HG03108 (cell line): Measurements from ENCODE around the gene PRR33.

Source experiments
- ATAC-seq: cut with Tn5 transposase; IDR thresholded peaks from one replicate; pipeline ENCODE4 v1.9.1; 2021; ENCODE audit warnings: moderate library complexity; ENCODE audit not compliant: unreplicated experiment

Gene PRR33

DNA sequence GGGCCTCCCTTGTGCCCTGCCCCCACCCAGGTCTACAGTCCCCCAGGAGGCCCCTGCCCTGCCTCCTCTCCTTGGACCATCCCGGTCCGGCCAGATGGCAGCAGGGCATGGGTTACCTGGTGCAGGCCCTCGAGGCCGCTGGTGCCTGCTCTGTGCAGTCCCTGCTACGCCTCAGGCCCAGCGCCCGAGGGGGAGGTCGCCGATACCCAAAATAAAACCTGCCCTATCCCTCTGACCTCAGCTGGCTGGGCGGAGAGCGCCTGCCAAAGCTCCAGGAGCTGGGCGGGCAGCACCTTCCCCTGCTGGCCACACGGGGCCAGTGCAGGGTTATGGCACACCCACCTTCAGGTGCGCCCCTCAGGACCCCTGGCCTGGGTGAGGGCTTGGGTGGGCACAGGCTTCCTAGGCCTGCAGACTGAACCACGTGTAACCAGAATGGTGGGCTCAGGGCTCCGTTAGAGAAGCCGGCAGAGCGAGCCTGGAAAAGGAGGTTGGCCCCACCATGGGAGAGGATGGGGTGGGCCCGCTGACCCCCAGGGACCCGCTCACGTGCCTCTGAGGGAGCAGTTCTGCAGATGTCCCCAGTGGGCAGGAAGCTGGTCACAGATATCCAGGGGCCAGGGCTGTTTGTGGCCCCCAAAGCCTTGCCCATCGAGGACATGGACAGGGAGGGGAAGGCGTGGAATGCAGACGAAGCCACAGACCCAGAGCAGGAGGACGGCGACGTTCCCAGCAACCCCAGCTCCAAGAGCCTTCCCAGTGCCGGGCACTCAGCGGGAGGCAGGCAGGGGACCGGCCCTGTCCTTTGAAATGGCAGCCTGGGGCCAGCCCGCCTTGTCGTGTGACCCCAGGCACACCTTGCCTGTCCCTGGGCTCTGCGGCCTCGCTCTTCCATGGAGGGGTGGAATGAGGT lies 26.1 kb upstream of the PRR33 start:
- no peak for ATAC-seq

DNA sequence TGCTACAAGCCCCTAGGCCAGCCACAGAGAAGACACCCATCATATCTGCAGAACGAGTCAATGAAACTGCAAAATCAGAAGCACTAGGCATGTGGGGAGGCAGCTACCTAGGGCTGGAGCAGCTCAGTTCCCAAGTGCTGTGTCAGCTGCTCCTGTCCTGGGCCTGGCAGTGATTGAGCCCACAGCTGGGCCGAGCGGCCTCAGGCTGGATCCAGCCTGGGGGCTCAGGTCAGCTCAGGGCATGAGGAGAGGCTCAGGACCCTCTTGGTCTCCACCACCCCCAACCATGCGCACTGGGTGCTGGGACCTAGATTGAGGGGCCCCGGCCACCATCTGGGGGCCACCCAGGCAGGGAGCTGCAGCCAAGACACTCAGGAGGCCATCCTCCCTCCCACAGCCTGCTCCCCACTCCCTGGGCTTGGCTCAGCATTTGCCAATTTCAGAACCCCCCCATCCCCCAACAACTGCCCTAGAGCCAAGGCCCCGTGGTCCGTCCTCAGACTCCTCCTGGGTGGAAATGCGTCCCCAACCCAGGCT lies 25.4 kb upstream of the PRR33 start:
- no peak for ATAC-seq

DNA sequence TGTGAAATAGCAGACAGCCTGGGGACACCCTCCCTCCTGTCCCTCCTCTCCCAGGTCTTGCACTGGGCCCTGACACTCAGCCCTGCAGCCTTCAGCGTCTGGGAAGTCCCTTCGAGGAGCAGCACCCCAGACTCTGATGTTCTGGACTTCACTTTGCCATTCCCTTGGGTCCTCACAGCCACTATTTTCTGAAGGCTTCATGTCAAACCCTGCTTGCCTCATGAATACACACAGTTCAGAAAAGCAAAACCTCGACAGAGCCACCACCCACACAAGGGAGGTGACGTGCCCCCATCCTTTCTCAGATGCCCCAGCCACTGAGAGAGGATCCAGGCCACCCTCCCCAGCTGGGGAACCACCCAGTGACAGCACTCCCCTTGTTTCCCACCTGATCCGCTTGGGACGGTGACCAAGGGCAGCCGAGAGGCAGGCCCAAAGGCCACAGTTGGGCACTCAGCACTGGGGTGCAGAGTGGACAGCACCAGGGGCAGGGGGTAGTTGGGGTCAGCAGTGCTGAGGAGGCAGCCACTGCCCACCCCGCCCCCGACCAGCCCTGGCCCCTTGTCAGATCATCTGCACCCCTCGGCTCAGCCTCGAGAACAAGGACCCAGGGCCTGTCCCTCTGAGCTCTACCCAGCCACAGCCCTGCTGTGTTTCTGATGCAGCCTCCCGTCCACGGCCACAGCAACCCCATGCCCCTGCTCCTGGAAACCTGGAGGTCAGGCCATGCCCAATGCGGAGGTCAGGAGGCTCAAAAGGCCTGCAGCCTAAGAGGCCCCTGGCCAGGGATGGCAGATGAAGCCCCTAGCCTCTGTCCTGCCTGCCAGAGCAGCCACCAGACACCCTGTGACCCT lies 24.7 kb upstream of the PRR33 start:
- ATAC-seq, result no peak

DNA sequence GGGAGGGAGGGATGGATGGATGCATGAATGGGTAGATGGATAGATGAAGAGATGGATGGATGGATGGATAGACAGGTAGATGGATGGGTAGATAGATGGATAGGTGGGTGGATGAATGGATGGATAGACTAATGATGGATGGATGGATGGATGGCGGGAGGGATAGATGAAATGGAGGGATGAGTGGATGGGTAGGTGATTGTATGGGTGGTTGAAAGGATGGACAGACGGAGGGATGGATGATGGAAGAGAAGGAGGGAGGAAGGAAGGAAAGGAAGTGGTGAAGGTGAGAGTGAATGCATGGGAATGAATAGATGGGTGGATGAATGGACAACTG lies 24.1 kb upstream of the PRR33 start:
- no peak for ATAC-seq

DNA sequence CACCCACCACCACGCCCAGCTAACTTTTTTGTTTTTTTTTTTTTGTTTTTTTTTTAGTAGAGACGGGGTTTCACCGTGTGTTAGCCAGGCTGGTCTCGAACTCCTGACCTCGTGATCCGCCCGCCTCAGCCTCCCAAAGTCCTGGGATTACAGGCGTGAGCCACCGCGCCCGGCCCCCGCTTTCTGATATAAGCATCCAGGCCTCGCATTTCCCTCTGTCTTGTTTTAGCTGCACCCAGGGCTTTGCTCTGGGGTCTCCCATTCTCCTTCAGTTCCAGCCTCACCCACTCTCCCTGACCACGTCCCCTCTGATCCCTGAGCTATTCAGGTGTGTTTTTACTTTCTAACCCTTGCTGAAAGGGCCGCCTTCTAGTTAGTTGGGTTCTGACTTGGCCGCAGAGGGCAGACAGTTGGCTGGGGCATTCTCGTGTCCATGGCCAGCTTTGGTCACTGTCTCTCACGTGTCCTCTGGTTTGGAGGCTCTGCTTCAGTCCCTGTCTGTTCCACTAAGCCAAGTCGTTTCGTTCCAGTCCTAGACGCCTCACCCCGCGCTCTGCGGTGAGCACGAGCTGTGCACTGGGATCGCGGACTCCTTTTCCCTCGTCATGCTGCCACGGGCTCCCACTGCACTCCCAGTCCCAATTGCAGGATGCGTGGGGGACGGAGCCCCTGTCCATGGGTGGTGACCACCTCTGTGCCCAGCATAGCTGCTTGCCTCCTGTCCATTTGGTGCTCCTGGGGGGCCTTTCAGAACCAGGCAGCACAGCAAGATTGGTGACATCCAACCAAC lies 21.8 kb upstream of the PRR33 start:
- no peak for ATAC-seq

DNA sequence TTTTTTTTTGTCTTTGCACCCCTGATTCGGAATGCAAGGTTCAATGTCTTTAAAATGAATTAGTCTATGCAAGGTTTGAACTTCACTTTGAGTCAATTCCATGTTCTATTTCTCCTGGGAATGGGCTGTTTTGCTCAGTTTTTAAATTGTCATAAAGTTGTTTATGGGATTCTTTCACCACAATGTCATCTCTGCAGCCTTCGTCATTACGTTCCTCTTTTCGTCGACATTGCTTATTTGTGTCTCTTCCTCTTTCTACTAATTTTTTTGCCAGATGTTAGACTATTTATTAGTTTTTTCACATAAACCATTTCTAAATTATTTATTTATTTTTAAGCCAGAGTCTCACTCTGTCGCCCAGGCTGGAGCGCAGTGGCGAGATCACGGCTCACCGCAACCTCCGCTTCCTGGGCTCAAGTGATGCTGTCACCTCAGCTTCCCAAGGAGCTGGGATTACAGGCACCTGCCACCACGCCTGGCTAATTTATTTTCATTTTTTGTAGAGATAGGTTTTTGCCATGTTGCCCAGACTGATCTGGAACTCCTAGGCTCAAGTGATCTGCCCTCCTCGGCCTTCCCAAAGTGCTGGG lies 20.7 kb upstream of the PRR33 start:
- ATAC-seq, result no peak

DNA sequence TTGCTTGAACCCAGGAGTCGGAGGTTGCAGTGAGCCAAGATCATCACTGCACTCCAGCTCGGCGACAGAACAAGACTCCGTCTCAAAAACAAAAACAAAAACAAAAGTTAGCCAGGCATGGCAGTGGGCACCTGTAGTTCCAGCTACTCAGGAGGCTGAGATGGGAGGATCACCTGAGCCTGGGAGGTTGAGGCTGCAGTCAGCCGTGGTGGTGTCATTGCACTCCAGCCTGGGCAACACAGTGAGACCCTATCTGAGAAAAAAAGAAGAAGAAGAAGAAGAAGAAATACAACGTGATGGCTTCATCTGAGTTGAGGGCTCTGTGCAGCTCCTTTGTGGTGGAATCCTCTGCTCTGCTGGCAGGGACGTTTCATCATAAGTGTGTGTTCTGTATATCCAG lies 17.8 kb upstream of the PRR33 start:
- ATAC-seq, result no peak

DNA sequence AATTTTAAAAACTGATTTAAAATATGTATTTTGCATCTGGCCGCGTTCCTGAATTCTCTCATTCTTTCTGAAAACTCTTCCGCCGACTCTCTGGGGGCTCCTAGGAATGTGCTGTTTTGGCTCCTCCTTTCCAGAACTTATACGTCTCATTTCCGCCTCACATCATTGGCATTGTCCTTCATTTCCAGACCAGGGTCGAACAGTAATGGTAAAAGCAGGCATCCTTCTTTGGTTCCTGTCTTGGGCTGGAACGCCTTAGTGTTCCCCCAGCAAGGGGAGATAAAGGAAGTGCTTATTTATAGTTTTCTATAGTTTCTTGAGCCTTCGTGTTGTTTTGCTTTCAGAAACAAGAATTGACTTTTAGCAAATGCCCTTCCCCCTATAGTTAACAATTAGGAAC lies 16.9 kb upstream of the PRR33 start:
- no peak for ATAC-seq

DNA sequence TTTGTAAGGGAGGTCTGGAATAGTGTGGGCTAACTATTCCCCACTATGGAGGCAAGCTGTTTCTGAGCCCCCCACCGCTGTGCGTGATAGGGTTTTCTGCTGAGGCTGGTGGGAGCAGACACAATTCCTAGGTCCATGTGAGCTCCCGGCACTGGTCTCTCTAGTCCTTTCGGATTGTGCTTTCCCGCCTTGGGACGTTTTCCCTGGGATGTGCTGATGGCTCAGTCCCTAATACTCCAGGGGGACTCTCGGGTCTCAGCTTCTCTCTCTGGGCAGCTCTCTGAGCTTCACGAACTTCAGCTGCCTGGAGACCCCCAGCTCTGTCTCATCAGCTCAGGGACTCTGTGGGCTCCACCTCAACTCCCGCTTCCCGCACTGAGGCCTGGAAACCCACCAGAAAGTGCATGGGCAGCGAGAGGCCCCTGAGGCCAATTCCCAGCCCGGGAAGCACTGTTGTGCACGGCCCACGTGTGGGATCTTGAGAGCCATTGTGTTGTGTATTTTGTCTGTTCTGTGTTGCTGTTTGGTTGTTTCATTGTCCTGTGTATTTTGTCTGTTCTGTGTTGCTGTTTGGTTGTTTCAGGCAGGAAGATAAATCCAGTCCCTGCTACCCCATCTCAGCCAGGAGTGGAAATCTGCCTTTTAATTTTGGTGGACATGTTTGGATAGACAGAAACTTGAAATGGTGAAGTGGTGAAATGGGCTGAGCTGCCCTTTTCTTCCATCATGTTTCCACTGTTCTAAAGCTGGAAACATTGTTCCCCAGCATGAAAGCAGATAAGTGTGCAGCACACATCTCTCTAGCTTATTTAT lies 15.1 kb upstream of the PRR33 start:
- ATAC-seq, result no peak

DNA sequence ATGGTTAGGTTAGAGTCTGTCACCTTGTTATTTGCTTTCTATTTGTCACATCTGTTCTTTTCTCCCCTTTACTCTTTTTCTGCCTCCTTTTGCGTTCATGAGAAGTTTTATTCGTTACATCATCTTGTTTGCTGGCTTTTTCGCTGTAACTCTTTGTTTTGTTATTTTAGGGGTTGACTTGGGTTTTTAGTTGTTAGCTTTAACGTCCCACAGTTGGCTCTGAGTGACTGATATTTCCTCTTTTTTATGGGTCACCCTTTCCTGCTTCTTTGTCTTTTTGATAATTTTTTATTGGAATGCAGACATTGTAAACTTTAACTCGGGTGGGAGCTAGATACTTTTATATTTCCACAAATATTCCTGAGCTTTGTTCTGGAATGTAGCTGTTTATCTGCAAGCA lies 14.5 kb upstream of the PRR33 start:
- ATAC-seq, result no peak

DNA sequence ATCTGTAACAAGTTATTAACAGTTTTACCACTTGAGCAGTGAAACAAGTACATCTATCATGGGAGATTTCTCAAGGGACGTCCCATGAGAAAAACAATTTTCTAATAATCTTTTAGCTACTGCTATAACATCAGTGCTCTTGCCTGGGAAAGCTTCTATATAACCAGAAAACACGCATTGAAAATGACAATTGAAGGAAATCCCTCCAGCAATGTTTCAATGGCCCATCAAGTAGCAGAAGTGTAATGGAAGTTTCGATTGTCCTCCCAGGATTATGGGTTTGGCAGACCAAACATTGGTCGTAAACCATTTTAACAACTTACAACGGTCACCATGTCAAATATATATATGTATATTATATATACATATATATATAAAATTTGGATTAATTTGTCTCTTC lies 8.0 kb upstream of the PRR33 start:
- no peak for ATAC-seq

DNA sequence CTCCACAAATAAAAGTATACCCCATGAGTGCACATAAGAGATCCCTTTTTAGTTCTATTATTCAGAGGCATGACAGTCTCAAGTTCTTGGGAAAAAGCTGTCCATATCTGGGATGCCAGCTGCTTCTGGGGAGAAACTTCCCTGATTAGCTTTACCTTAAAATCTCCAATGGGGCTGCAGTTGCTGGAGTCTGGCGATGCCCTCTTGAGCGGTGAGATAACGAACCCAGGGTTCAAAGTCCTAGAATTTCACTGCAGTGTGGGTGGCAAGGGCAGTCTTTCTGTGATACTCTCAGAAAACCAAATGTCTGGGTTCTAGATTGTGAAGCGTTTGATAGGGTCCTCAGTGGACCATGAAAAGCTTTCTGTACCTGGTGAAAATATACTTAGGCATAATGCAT lies 7.4 kb upstream of the PRR33 start:
- no peak for ATAC-seq

DNA sequence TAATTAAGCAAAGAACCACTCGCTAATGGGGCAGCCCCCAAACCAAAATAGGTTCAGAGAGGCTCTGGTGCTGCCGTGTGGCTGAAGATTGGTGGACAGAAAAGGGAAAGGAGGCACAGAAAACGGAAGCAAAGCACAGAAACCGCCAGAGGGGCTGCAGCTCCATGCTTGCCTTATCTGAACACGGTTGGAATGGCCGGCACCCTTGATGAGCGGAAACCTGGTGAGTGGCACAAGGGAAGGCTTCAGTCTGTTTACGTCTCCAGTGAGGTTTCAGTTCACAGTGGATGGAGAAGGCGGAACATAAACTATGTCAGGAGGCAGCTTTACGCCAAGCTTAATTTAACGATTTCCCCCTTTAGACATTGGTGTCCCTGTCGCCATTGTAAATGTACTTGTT lies 5.2 kb upstream of the PRR33 start:
- ATAC-seq, result no peak

DNA sequence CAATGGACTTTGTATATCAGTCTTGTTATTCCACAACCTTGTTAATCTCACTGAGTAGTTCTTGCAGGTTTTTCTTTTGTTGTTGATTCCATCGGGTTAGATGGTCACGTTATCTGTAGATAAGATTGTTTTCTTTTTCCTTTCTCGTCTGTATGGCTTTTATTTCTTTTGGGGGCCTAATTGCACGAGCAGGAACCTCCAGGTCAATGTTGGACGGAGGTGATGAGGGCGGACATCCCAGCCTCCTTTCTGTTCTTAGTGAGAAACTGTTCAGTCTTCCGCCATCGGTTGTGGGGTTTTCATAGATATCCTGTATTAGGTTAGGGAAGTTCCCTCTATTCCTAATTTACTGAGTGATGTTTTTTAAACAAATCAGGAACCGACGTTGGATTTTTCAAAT lies 4.8 kb upstream of the PRR33 start:
- ATAC-seq, result no peak

DNA sequence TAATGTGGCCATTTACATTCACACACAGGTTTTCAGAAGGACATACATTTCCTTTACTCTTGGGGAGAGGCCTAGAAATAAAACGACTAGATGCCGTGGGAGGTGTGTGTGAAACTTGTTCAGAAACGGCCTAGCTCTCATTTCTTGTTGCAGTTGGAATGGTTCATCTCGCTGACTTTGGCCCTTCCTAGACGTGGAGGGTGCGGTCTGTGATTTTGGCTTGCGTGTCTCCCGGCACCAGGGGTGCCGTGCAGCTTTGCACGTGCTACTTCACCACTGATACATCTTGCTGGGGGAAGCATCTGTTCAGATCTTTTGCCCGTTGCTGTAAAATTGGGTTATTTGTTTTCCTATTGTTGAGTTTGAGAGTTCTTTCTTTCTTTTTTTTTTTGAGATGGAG lies 3.1 kb upstream of the PRR33 start:
- no peak for ATAC-seq

DNA sequence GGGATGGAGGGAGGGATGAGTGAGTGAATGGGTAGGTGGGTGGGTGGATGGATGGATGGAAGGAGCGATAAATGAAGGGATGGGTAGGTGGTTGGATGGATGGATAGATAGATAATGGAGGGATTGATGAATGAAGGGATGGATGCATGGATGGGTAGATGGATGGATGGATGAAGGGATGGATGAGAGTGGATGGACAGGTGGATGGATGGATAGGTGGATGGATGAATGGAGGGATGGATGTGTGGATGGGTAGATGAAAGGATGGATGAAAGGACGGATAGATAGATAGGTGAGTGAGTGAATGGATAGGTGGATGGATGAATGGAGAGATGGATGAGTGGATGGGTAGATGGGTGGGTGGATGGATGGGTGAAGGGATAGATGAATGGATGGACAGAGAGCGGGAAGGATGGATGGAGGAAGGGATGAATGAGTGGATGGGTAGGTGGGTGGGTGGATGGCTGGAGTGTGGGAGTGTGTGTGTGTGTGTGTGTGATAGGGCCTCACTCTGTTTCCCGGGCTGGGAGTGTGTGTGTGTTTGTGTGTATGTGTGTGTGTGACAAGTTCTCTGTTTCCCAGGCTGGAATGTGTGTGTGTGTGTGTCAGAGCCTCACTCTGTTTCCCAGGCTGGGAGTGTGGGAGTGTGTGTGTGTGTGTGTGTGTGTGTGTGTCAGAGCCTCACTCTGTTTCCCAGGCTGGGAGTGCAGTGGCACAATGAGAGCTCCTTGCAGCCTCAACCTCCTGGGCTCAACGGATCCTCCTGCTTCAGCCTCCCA lies 2.1 kb upstream of the PRR33 start:
- no peak for ATAC-seq

DNA sequence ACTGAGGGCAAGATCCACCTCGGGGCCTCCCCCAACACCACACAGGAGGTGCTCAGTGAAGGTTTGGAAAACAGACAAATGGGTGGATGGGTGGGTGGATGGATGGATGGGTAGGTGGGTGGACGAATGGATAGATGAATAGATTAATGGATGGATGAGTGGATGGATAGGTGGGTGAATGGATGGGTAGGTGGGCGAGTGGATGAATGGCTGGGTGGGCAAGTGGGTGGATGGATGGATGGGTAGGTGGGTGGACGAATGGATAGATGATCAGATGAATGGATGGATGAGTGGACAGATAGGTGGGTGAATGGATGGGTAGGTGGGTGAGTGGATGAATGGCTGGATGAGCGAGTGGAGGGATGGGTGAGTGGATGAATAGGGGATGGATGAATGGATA lies 863 bp upstream of the PRR33 start:
- ATAC-seq, result no peak

DNA sequence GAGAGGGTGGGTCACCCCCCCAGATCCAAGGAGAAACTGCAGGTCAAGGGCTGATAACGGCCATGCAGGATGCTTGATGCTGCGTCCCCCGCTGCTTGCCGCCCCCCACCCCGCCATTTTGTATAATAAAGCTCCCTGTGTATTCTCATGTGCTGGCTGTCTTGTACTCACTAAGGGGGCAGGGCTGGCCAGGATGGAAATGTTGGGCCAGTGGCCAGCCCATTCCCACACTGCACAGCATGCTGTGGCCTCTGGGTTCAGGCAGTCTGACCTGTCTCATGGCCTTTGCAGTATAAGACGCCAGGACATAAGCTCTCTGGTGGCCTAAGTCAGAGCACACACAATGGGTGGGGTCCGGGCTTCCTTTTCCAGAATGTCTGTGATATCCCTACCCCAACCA lies 421 bp upstream of the PRR33 start:
- ATAC-seq, result no peak
